ENCODE results near the gene KCNAB1.

- TF ChIP-seq, protein P1, sequence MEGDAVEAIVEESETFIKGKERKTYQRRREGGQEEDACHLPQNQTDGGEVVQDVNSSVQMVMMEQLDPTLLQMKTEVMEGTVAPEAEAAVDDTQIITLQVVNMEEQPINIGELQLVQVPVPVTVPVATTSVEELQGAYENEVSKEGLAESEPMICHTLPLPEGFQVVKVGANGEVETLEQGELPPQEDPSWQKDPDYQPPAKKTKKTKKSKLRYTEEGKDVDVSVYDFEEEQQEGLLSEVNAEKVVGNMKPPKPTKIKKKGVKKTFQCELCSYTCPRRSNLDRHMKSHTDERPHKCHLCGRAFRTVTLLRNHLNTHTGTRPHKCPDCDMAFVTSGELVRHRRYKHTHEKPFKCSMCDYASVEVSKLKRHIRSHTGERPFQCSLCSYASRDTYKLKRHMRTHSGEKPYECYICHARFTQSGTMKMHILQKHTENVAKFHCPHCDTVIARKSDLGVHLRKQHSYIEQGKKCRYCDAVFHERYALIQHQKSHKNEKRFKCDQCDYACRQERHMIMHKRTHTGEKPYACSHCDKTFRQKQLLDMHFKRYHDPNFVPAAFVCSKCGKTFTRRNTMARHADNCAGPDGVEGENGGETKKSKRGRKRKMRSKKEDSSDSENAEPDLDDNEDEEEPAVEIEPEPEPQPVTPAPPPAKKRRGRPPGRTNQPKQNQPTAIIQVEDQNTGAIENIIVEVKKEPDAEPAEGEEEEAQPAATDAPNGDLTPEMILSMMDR (IDR thresholded peaks at IDR 0.05) = no peak
- TF ChIP-seq PRDM15 (CRISPR knock-in tag; IDR thresholded peaks at IDR 0.05) = no peak
- no peak for TF ChIP-seq ZSCAN18 (CRISPR knock-in tag; IDR thresholded peaks at IDR 0.05)
- TF ChIP-seq IRF2 (CRISPR knock-in tag; IDR thresholded peaks at IDR 0.05; ENCODE audit: borderline replicate concordance, low read depth) = no peak
- no peak for TF ChIP-seq E2F1 (CRISPR knock-in tag; IDR thresholded peaks at IDR 0.05)
- no peak for TF ChIP-seq CBFB (CRISPR knock-in tag; IDR thresholded peaks at IDR 0.05; ENCODE audit: low read depth)
- no peak for TF ChIP-seq SMAD4 (CRISPR knock-in tag; IDR thresholded peaks at IDR 0.05)
- TF ChIP-seq ARID4B (CRISPR knock-in tag; IDR thresholded peaks at IDR 0.05; ENCODE audit: borderline replicate concordance) = no peak
- TF ChIP-seq TP53 (CRISPR knock-in tag; IDR thresholded peaks at IDR 0.05) = no peak
- TF ChIP-seq ATF3 (CRISPR knock-in tag; conservative IDR thresholded peaks at IDR 0.05) = no peak
- TF ChIP-seq MAX (CRISPR knock-in tag; IDR thresholded peaks at IDR 0.05) = no peak
Observed at GRCh38 chr3:156211583-156211982, 91.2 kb downstream of the KCNAB1 start.

All from WTC11 (cell line).